OCI-LY7 (cell line): ENCODE results near the gene ANG.

ENCODE experiments used
- EZH2phosphoT487 ChIP-seq: fragments of 200-600 bp; sonication (generic); IDR thresholded peaks from 2 replicates; pipeline ENCODE4 v1.6.1; 2018; ENCODE audit warnings: low read depth, borderline replicate concordance, mild to moderate bottlenecking, mixed run types, antibody characterized with exemption, low read length, moderate library complexity, mixed read lengths
- TF ChIP-seq, protein P1 (sequence below): fragments of 200-600 bp; sonication (generic); conservative IDR thresholded peaks from 2 replicates; pipeline ENCODE4 v1.5.1; 2014; ENCODE audit warnings: mild to moderate bottlenecking, antibody characterized with exemption, low read length, moderate library complexity, mixed read lengths

GRCh38 chr14:20743556-20743955, 55.0 kb downstream of the ANG start:
- TF ChIP-seq, protein P1, sequence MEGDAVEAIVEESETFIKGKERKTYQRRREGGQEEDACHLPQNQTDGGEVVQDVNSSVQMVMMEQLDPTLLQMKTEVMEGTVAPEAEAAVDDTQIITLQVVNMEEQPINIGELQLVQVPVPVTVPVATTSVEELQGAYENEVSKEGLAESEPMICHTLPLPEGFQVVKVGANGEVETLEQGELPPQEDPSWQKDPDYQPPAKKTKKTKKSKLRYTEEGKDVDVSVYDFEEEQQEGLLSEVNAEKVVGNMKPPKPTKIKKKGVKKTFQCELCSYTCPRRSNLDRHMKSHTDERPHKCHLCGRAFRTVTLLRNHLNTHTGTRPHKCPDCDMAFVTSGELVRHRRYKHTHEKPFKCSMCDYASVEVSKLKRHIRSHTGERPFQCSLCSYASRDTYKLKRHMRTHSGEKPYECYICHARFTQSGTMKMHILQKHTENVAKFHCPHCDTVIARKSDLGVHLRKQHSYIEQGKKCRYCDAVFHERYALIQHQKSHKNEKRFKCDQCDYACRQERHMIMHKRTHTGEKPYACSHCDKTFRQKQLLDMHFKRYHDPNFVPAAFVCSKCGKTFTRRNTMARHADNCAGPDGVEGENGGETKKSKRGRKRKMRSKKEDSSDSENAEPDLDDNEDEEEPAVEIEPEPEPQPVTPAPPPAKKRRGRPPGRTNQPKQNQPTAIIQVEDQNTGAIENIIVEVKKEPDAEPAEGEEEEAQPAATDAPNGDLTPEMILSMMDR = no peak
- TF ChIP-seq EZH2phosphoT487 = no peak
